ENCODE measurements around the gene MAGI1. TPM values are rescaled to one million over a fixed set of nuclear protein-coding genes. Genes with fewer than 3 reads are reported as not detected.

MAGI1 gene
- total and polyA plus RNA-seq, 7 experiments from 2014 or later: 0.39 TPM; not detected in 6

- no peak overlapping the region for H3K4me3 Mint-ChIP-seq
- no peak overlapping the region for H3K4me3 ChIP-seq (ENCODE audit: low read length)
- H3K27ac Mint-ChIP-seq: no peak overlapping the region
- peaks cover 0 to 4% (median 3%) of the 10 kb centered on the region in 5 donors for H3K27me3 Mint-ChIP-seq
- no peaks in the 10 kb centered on the region for H3K36me3 ChIP-seq (ENCODE audit: control insufficient read depth in 2 of 3, insufficient read depth in 3 of 3, low read length in 3 of 3)
- H3K9me3 Mint-ChIP-seq: peaks cover 0 to 11% (median 2%) of the 10 kb centered on the region in 11 donors
- H3K9me3 ChIP-seq (ENCODE audit: control insufficient read depth in 2 of 3, low read length in 3 of 3): no peaks in the 10 kb centered on the region
- no peak overlapping the region for H3K27ac ChIP-seq (ENCODE audit: low read depth, low read length)
- no peaks in the 10 kb centered on the region for H3K36me3 Mint-ChIP-seq
- H3K4me1 Mint-ChIP-seq: peaks cover 0 to 8% (median 0%) of the 10 kb centered on the region in 7 donors
- POLR2A ChIA-PET: no interaction called here
- DNase-seq (no peak), ATAC-seq (no peak)
- CTCF ChIA-PET: no interaction called here
- no peaks in the 10 kb centered on the region for H3K4me1 ChIP-seq (ENCODE audit: control insufficient read depth in 2 of 2, insufficient read depth in 2 of 2, low read length in 2 of 2)
- intact Hi-C loops (cut with micrococcal nuclease): no loop called here
- H3K27me3 ChIP-seq (ENCODE audit: control insufficient read depth in 2 of 2, insufficient read depth in 2 of 2, low read length in 2 of 2): no peaks in the 10 kb centered on the region
Observed at GRCh38 chr3:65961128-65961527, 77.6 kb downstream of the MAGI1 start.

- no peaks in the 10 kb centered on the region for H3K4me1 ChIP-seq (ENCODE audit: control insufficient read depth in 2 of 2, insufficient read depth in 2 of 2, low read length in 2 of 2)
- H3K4me1 Mint-ChIP-seq: peaks cover 0 to 8% (median 0%) of the 10 kb centered on the region in 7 donors
- peaks cover 0 to 11% (median 2%) of the 10 kb centered on the region in 11 donors for H3K9me3 Mint-ChIP-seq
- no peak overlapping the region for H3K4me3 Mint-ChIP-seq
- no peaks in the 10 kb centered on the region for H3K36me3 Mint-ChIP-seq
- H3K27ac ChIP-seq (ENCODE audit: low read depth, low read length): no peak overlapping the region
- ATAC-seq (no peak), DNase-seq (no peak)
- no peaks in the 10 kb centered on the region for H3K36me3 ChIP-seq (ENCODE audit: control insufficient read depth in 2 of 3, insufficient read depth in 3 of 3, low read length in 3 of 3)
- H3K27ac Mint-ChIP-seq: no peak overlapping the region
- H3K9me3 ChIP-seq (ENCODE audit: control insufficient read depth in 2 of 3, low read length in 3 of 3): no peaks in the 10 kb centered on the region
- intact Hi-C loops (cut with micrococcal nuclease): no loop called here
- ChIA-PET CTCF (no interaction called here), POLR2A (no interaction called here)
- H3K27me3 Mint-ChIP-seq: peaks cover 0 to 6% (median 3%) of the 10 kb centered on the region in 5 donors
- no peak overlapping the region for H3K4me3 ChIP-seq (ENCODE audit: low read length)
- no peaks in the 10 kb centered on the region for H3K27me3 ChIP-seq (ENCODE audit: control insufficient read depth in 2 of 2, insufficient read depth in 2 of 2, low read length in 2 of 2)
Observed at GRCh38 chr3:65960087-65960486, 78.6 kb downstream of the MAGI1 start.

GRCh38 chr3:65958216-65958615, 80.5 kb downstream of the MAGI1 start:
- Mint-ChIP-seq H3K9me3 (peaks cover 0 to 11% (median 2%) of the 10 kb centered on the region in 11 donors), H3K36me3 (no peaks in the 10 kb centered on the region), H3K4me1 (no peaks in the 10 kb centered on the region), H3K27me3 (peaks cover 0 to 17% (median 4%) of the 10 kb centered on the region in 5 donors), H3K4me3 (no peak overlapping the region), H3K27ac (no peak overlapping the region)
- Histone ChIP-seq H3K9me3 (ENCODE audit: control insufficient read depth in 2 of 3, low read length in 3 of 3) (no peaks in the 10 kb centered on the region), H3K4me1 (ENCODE audit: control insufficient read depth in 2 of 2, insufficient read depth in 2 of 2, low read length in 2 of 2) (no peaks in the 10 kb centered on the region), H3K36me3 (ENCODE audit: control insufficient read depth in 2 of 3, insufficient read depth in 3 of 3, low read length in 3 of 3) (no peaks in the 10 kb centered on the region), H3K27me3 (ENCODE audit: control insufficient read depth in 2 of 2, insufficient read depth in 2 of 2, low read length in 2 of 2) (no peaks in the 10 kb centered on the region), H3K4me3 (ENCODE audit: low read length) (no peak overlapping the region), H3K27ac (ENCODE audit: low read depth, low read length) (no peak overlapping the region)
- intact Hi-C loops (cut with micrococcal nuclease): no loop called here
- DNase-seq: no peak
- CTCF ChIA-PET: no interaction called here
- POLR2A ChIA-PET: no interaction called here
- ATAC-seq: no peak

GRCh38 chr3:65955792-65956477, 82.8 kb downstream of the MAGI1 start:
- no peaks in the 10 kb centered on the region for H3K36me3 ChIP-seq (ENCODE audit: control insufficient read depth in 2 of 3, insufficient read depth in 3 of 3, low read length in 3 of 3)
- Mint-ChIP-seq H3K4me1 (peaks cover 0 to 5% (median 0%) of the 10 kb centered on the region in 7 donors), H3K27me3 (peaks cover 0 to 23% (median 4%) of the 10 kb centered on the region in 5 donors), H3K36me3 (no peaks in the 10 kb centered on the region), H3K27ac (no peak overlapping the region), H3K4me3 (no peak overlapping the region), H3K9me3 (peaks cover 0 to 11% (median 2%) of the 10 kb centered on the region in 11 donors)
- CTCF ChIA-PET: no interaction called here
- no peak overlapping the region for H3K4me3 ChIP-seq (ENCODE audit: low read length)
- no peaks in the 10 kb centered on the region for H3K9me3 ChIP-seq (ENCODE audit: control insufficient read depth in 2 of 3, low read length in 3 of 3)
- DNase-seq (no peak), ATAC-seq (no peak)
- H3K4me1 ChIP-seq (ENCODE audit: control insufficient read depth in 2 of 2, insufficient read depth in 2 of 2, low read length in 2 of 2): no peaks in the 10 kb centered on the region
- intact Hi-C loops (cut with micrococcal nuclease): no loop called here
- POLR2A ChIA-PET: no interaction called here
- no peaks in the 10 kb centered on the region for H3K27me3 ChIP-seq (ENCODE audit: control insufficient read depth in 2 of 2, insufficient read depth in 2 of 2, low read length in 2 of 2)
- no peak overlapping the region for H3K27ac ChIP-seq (ENCODE audit: low read depth, low read length)

- peaks cover 0 to 9% (median 1%) of the 10 kb centered on the region in 11 donors for H3K9me3 Mint-ChIP-seq
- H3K27me3 Mint-ChIP-seq: peaks cover 0 to 26% (median 4%) of the 10 kb centered on the region in 5 donors
- peaks cover 0 to 5% (median 0%) of the 10 kb centered on the region in 7 donors for H3K4me1 Mint-ChIP-seq
- intact Hi-C loops (cut with micrococcal nuclease): no loop called here
- ATAC-seq (no peak), DNase-seq (no peak)
- H3K4me3 ChIP-seq (ENCODE audit: low read length): no peak overlapping the region
- H3K27ac Mint-ChIP-seq: no peak overlapping the region
- no peaks in the 10 kb centered on the region for H3K27me3 ChIP-seq (ENCODE audit: control insufficient read depth in 2 of 2, insufficient read depth in 2 of 2, low read length in 2 of 2)
- H3K4me1 ChIP-seq (ENCODE audit: control insufficient read depth in 2 of 2, insufficient read depth in 2 of 2, low read length in 2 of 2): no peaks in the 10 kb centered on the region
- H3K36me3 Mint-ChIP-seq: no peaks in the 10 kb centered on the region
- ChIA-PET POLR2A (no interaction called here), CTCF (no interaction called here)
- no peaks in the 10 kb centered on the region for H3K9me3 ChIP-seq (ENCODE audit: control insufficient read depth in 2 of 3, low read length in 3 of 3)
- H3K4me3 Mint-ChIP-seq: no peak overlapping the region
- H3K36me3 ChIP-seq (ENCODE audit: control insufficient read depth in 2 of 3, insufficient read depth in 3 of 3, low read length in 3 of 3): no peaks in the 10 kb centered on the region
- H3K27ac ChIP-seq (ENCODE audit: low read depth, low read length): no peak overlapping the region
Observed at GRCh38 chr3:65953881-65954733, 84.6 kb downstream of the MAGI1 start.

GRCh38 chr3:65953301-65953812, 85.4 kb downstream of the MAGI1 start:
- H3K27me3 Mint-ChIP-seq: peaks cover 0 to 26% (median 4%) of the 10 kb centered on the region in 5 donors
- H3K27ac Mint-ChIP-seq: no peak overlapping the region

More at GRCh38 chr3:65953301-65953812, 85.4 kb downstream of the MAGI1 start:
- H3K4me1 ChIP-seq (ENCODE audit: control insufficient read depth in 2 of 2, insufficient read depth in 2 of 2, low read length in 2 of 2): no peaks in the 10 kb centered on the region
- ChIA-PET POLR2A (no interaction called here), CTCF (no interaction called here)
- Mint-ChIP-seq H3K36me3 (no peaks in the 10 kb centered on the region), H3K4me1 (peaks cover 0 to 5% (median 0%) of the 10 kb centered on the region in 7 donors), H3K9me3 (peaks cover 0 to 8% (median 0%) of the 10 kb centered on the region in 11 donors), H3K4me3 (no peak overlapping the region)
- intact Hi-C loops (cut with micrococcal nuclease): no loop called here
- H3K9me3 ChIP-seq (ENCODE audit: control insufficient read depth in 2 of 3, low read length in 3 of 3): no peaks in the 10 kb centered on the region
- H3K4me3 ChIP-seq (ENCODE audit: low read length): no peak overlapping the region
- DNase-seq (no peak), ATAC-seq (no peak)
- H3K27me3 ChIP-seq (ENCODE audit: control insufficient read depth in 2 of 2, insufficient read depth in 2 of 2, low read length in 2 of 2): no peaks in the 10 kb centered on the region
- H3K36me3 ChIP-seq (ENCODE audit: control insufficient read depth in 2 of 3, insufficient read depth in 3 of 3, low read length in 3 of 3): no peaks in the 10 kb centered on the region
- no peak overlapping the region for H3K27ac ChIP-seq (ENCODE audit: low read depth, low read length)

Measured in naive thymus-derived CD4-positive, alpha-beta T cell (primary cell).